HepG2 (cell line): Measurements from ENCODE around the gene ZNF282. TPM values are rescaled to one million over a fixed set of nuclear protein-coding genes. Genes with fewer than 3 reads are reported as not detected.
A peak's percentile ranks its signal among the peaks of the same experiment; 100 is the strongest.

Experiments used
- ELF4 ChIP-seq: sonication (generic); formaldehyde crosslinking; IDR thresholded peaks from 2 replicates; pipeline ENCODE4 v1.5.0; 2020; ENCODE audit warnings: missing genetic modification reagents, mild to moderate bottlenecking, moderate library complexity, borderline replicate concordance
- HOXA5 ChIP-seq: sonication (generic); formaldehyde crosslinking; IDR thresholded peaks from 2 replicates; pipeline ENCODE4 v1.4.0; 2020; ENCODE audit warnings: missing genetic modification reagents
- JUND ChIP-seq: sonication (generic); formaldehyde crosslinking; IDR thresholded peaks from 2 replicates; pipeline ENCODE4 v1.8.0; 2022; ENCODE audit warnings: mild to moderate bottlenecking, missing genetic modification reagents
- MAFK ChIP-seq, 2 experiments: IDR thresholded peaks in 1 of 2; conservative IDR thresholded peaks in 1 of 2; 2 replicates each; pipeline ENCODE4 v1.6.1; 2011; ENCODE audit warnings: improper control_type of control experiment in 2 of 2, low read length in 2 of 2
- PAF1 ChIP-seq: IDR thresholded peaks from 2 replicates; pipeline ENCODE4 v1.6.1; 2016; ENCODE audit warnings: missing genetic modification reagents, missing compliant biosample characterization
- PRDM15 ChIP-seq: sonication (generic); formaldehyde crosslinking; IDR thresholded peaks from 2 replicates; pipeline ENCODE4 v1.4.0; 2020; ENCODE audit warnings: missing genetic modification reagents
- PRMT3 ChIP-seq: sonication (generic); formaldehyde crosslinking; IDR thresholded peaks from 2 replicates; pipeline ENCODE4 v1.8.1; 2022; ENCODE audit warnings: low read depth, mild to moderate bottlenecking, moderate library complexity, missing genetic modification reagents, borderline replicate concordance
- SUZ12 ChIP-seq: fragments of 150-350 bp; IDR thresholded peaks from 2 replicates; pipeline ENCODE4 v1.6.1; 2014; ENCODE audit warnings: low read depth, low read length
- TARDBP ChIP-seq: sonication (generic); formaldehyde crosslinking; IDR thresholded peaks from 2 replicates; pipeline ENCODE4 v1.8.0; 2022; ENCODE audit warnings: mild to moderate bottlenecking, missing genetic modification reagents
- TBP ChIP-seq: sonication (generic); formaldehyde crosslinking; IDR thresholded peaks from 2 replicates; pipeline ENCODE4 v1.5.0; 2020; ENCODE audit warnings: missing genetic modification reagents
- TGIF2 ChIP-seq: IDR thresholded peaks from 2 replicates; pipeline ENCODE4 v1.6.1; 2016; ENCODE audit warnings: control low read depth, missing compliant biosample characterization
- ZBTB33 ChIP-seq: sonication (generic); formaldehyde crosslinking; IDR thresholded peaks from 2 replicates; pipeline ENCODE4 v1.4.0; 2020; ENCODE audit warnings: missing genetic modification reagents
- ZBTB49 ChIP-seq: sonication (generic); formaldehyde crosslinking; IDR thresholded peaks from 2 replicates; pipeline ENCODE4 v1.4.0; 2020; ENCODE audit warnings: missing genetic modification reagents, borderline replicate concordance
- ZFP82 ChIP-seq: sonication (generic); formaldehyde crosslinking; IDR thresholded peaks from 2 replicates; pipeline ENCODE4 v1.5.1; 2020; ENCODE audit warnings: mild to moderate bottlenecking, missing genetic modification reagents, borderline replicate concordance
- ZNF251 ChIP-seq: sonication (generic); formaldehyde crosslinking; IDR thresholded peaks from 2 replicates; pipeline ENCODE4 v1.9.0; 2021; ENCODE audit warnings: mild to moderate bottlenecking, missing genetic modification reagents
- ZNF557 ChIP-seq: sonication (generic); formaldehyde crosslinking; IDR thresholded peaks from 2 replicates; pipeline ENCODE4 v1.4.0; 2020; ENCODE audit warnings: missing genetic modification reagents
- ZNF737 ChIP-seq: sonication (generic); formaldehyde crosslinking; IDR thresholded peaks from 2 replicates; pipeline ENCODE4 v1.5.0; 2020; ENCODE audit warnings: missing genetic modification reagents, mild to moderate bottlenecking, borderline replicate concordance
- ZNF773 ChIP-seq: sonication (generic); formaldehyde crosslinking; IDR thresholded peaks from 2 replicates; pipeline ENCODE4 v1.4.0; 2020; ENCODE audit warnings: missing genetic modification reagents, borderline replicate concordance
- ZNF841 ChIP-seq: sonication (generic); formaldehyde crosslinking; IDR thresholded peaks from 2 replicates; pipeline ENCODE4 v1.8.1; 2023; ENCODE audit warnings: missing genetic modification reagents, borderline replicate concordance
- ZNF850 ChIP-seq: sonication (generic); formaldehyde crosslinking; conservative IDR thresholded peaks from 2 replicates; pipeline ENCODE4 v1.9.0; 2021; ENCODE audit warnings: mild to moderate bottlenecking, missing genetic modification reagents
- polyA plus RNA-seq, 8 experiments: library from polyadenylated mRNA; depleted of rRNA in 3 of 8; stranded (reverse) in 7 of 8; unstranded in 1 of 8; fragments of >200 nt; fragmentation: Illumina TruSeq in 4 of 8; extraction: Trizol in 4 of 8; gene quantifications; 2 replicates each; pipeline versions ENCODE4 v1.2.1 to v1.2.3, GENCODE V29; 2011 to 2016; ENCODE audit warnings: low read depth in 4 of 8, missing spikeins in 1 of 8, mixed read lengths in 1 of 8; ENCODE audit not compliant: insufficient read depth in 1 of 8
- total RNA-seq, 5 experiments: library from RNA; depleted of rRNA; stranded (reverse); fragments of >200 nt; fragmentation: Illumina TruSeq; extraction: Trizol; gene quantifications; 2 replicates each; pipeline ENCODE4 v1.2.3, GENCODE V29; 2016; ENCODE audit warnings: low read depth in 1 of 5

The ZNF282 gene
- total and polyA plus RNA-seq, 2 of the 13 experiments (the other 11 are each of a cell fraction or from before 2014, with no cell fraction given), result 9.1 to 20.9 TPM

- TF ChIP-seq PRDM15 (no peak), PRMT3 (no peak), ZBTB49 (0 out of 2 replicates have a peak, but pooled peaks have one; percentile 23), ZNF251 (CRISPR knock-in tag) (no peak), HOXA5 (no peak; the same call in 1 of the 2 replicates), TGIF2 (no peak), TARDBP (CRISPR knock-in tag) (no peak; the same call in 1 of the 2 replicates), TBP (no peak), ZNF773 (CRISPR knock-in tag) (0 out of 2 replicates have a peak, but pooled peaks have one; percentile 76), ZNF737 (CRISPR knock-in tag) (no peak), ZFP82 (CRISPR knock-in tag) (0 out of 2 replicates have a peak, but pooled peaks have one; percentile 60), ZNF850 (peak; percentile 71; the same call in 1 of the 2 replicates), SUZ12 (no peak), ZBTB33 (CRISPR knock-in tag) (peak; percentile 49), PAF1 (no peak), ELF4 (CRISPR knock-in tag) (no peak), MAFK (conservative IDR thresholded peaks at IDR 0.05 in 1 of 2, IDR thresholded peaks at IDR 0.05 in 1 of 2; ENCODE audit: low read length in 2 of 2) (no peak), JUND (CRISPR knock-in tag) (no peak), ZNF841 (CRISPR knock-in tag) (no peak), ZNF557 (CRISPR knock-in tag) (peak; percentile 29; the same call in 1 of the 2 replicates)
These were observed at the start of gene ZNF282 (continued) for GRCh38 chr7:149195180-149196150.
